GM06990 (cell line): ENCODE data around the gene LMO7.
"Not testable (repeated sequence)": the region's sequence is repeated elsewhere in the genome, so short reads cannot be mapped to it uniquely, and the experiment has no call there.

Experiments
- DNase-seq: peaks from one replicate; pipeline ENCODE4 v3.0.0-alpha.2; 2011; ENCODE audit not compliant: insufficient read length; ENCODE audit errors: extremely low read depth
- H3K27me3 ChIP-seq: replicated peaks from 2 replicates; pipeline ENCODE4 v1.6.0; 2011; ENCODE audit warnings: low read length; ENCODE audit not compliant: control insufficient read depth, insufficient read depth
- H3K36me3 ChIP-seq: 2 replicates; pipeline ENCODE4 v1.5.1; 2011; ENCODE audit warnings: low read length; ENCODE audit not compliant: control insufficient read depth, insufficient read depth
- H3K4me3 ChIP-seq: replicated peaks from 2 replicates; pipeline ENCODE4 v1.5.1; 2011; ENCODE audit warnings: low read depth, mild to moderate bottlenecking, control low read depth, low read length
- TF ChIP-seq, protein P1 (sequence below): IDR thresholded peaks from 2 replicates; pipeline ENCODE4 v1.5.1; 2011; ENCODE audit warnings: low read length, control low read depth, mild to moderate bottlenecking, inconsistent platforms; ENCODE audit not compliant: insufficient read depth, poor library complexity, severe bottlenecking

Gene LMO7

DNA sequence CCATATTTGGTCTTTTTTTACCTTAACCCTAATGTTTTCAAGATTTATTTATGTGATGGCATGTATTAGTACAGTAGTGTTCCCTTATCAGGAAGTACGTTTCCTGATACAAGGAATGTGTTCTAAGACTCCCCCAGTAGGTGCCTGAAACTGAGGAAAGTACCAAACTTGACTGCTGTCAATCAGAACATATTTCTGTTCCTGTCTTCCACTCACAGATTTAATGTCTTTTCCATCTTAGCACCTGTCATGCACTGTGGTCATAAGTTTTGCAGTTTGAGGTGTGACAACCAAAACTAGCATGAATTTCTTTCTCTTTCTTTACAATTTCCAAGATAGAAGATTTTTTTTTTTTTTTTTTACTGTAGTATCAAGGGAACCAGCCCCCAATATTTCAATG is 62.9 kb downstream of the LMO7 start:
- no peak overlapping the region for H3K4me3 ChIP-seq
- no peak for DNase-seq
- no peaks in the 10 kb centered on the region for H3K27me3 ChIP-seq
- no peaks in the 10 kb centered on the region for H3K36me3 ChIP-seq
- TF ChIP-seq, protein P1, sequence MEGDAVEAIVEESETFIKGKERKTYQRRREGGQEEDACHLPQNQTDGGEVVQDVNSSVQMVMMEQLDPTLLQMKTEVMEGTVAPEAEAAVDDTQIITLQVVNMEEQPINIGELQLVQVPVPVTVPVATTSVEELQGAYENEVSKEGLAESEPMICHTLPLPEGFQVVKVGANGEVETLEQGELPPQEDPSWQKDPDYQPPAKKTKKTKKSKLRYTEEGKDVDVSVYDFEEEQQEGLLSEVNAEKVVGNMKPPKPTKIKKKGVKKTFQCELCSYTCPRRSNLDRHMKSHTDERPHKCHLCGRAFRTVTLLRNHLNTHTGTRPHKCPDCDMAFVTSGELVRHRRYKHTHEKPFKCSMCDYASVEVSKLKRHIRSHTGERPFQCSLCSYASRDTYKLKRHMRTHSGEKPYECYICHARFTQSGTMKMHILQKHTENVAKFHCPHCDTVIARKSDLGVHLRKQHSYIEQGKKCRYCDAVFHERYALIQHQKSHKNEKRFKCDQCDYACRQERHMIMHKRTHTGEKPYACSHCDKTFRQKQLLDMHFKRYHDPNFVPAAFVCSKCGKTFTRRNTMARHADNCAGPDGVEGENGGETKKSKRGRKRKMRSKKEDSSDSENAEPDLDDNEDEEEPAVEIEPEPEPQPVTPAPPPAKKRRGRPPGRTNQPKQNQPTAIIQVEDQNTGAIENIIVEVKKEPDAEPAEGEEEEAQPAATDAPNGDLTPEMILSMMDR, result no peak

DNA sequence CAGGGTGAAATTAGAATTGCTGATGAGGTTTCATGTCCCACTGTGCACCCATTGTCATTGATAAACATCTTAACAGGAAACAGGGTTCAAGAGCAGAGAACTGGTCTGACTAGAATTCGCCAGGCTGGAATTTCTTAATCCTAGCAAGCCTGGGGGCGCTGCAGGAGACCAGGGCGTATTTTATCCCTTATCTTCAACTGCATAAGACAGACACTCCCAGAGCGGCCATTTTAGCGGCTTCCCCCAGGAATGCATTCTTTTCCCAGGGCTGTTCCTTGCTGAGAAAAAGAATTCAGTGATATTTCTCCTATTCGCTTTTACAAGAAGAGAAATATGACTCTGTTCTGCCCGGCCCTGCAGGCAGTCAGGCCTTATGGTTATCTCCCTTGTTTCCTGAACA is 63.6 kb downstream of the LMO7 start:
- H3K36me3 ChIP-seq, H3K4me3 ChIP-seq, H3K27me3 ChIP-seq, DNase-seq: not testable (repeated sequence)

DNA sequence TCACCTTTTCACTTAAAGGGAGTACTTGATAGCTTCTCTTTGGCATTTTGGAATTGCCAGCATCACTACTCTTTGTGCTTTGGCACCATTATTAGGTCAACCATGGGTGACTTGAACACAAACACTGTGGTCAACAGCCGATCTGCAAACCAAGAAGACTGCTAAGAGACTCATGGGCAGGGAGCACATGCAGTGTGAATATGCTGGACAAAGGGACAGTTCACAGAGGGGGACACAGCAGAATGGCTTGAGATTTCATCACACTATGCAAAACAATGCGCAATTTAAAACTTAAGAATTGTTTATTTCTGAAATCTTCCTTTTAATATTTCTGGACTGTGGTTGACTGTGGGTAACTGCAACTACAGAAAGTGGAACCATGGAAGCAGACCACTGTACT is 64.4 kb downstream of the LMO7 start:
- H3K27me3 ChIP-seq, result no peaks in the 10 kb centered on the region
- no peaks in the 10 kb centered on the region for H3K36me3 ChIP-seq
- TF ChIP-seq, protein P1, result no peak
- DNase-seq, result no peak
- no peak overlapping the region for H3K4me3 ChIP-seq

DNA sequence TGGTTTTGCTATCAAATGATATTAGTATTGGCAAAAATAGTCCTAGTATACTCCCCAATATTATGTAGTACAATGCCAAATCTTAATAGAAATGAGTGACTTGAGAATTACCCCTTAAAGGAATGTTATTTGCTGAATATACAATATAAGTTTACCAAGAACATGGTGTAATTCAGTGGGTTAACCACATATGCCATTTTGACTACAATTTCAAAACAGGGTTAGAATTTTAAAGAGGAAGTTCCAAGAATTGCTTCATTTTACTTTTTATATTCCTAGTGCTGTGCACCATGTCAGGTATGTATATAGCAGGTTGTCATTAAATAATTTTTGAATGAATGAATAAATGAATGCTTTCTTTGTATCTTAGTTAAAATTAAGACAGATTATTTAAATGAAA is 66.3 kb downstream of the LMO7 start:
- Histone ChIP-seq H3K4me3 (no peak overlapping the region), H3K27me3 (no peaks in the 10 kb centered on the region), H3K36me3 (no peaks in the 10 kb centered on the region)
- DNase-seq, result no peak
- TF ChIP-seq, protein P1, result no peak

DNA sequence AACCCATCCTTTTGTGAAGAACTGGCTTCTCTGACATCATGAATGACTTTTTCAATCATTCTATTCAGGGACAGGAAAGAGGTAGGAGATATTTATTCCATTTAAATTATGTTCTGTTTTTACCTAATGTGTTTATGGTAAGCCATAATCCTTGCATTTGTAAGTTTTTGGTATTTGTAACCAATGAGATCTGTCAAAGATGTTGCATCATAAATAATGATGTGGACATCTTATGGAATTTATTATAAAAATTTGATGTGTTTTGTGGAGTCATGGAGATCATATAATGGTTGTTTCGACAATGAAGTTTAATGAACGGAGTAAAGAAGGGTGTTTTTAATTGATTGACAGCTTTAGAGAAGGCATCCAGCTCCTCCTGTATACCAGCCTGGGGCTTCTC is 67.6 kb downstream of the LMO7 start:
- TF ChIP-seq, protein P1, result no peak
- H3K4me3 ChIP-seq, result no peak overlapping the region
- H3K36me3 ChIP-seq, result no peaks in the 10 kb centered on the region
- H3K27me3 ChIP-seq, result no peaks in the 10 kb centered on the region
- no peak for DNase-seq

DNA sequence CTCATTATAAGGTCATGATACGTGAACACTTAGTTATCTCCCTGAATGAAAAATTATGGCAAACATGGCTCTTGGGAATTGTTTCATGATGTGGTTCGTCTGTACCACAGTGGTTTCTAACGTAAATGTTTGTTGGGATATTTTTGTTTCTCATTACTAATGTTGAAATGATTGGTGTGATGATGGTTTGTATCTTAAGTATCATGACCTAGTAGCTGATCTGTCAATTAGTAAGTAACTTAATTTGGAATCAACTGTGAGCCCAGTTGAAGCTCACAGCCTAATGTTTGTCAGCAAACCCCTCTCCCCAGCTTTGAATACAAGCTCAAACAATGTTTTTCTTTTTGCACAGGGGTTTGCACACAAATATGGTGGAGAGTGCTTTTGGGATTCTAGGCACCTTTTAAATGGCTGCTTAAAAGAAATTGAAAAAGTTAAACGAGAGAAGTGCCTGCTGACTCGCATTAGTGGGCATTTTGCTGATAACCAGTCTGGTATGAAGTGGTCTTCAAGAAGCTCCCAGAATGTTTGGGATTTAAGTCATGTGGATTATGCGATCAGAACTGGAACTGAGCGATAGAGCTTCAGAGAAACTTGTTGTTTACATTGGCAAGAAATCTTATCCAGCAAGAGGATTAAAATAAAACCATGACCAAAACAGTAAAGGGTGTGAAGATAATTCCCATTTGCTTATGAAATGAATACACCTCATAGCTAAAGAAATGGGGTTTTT is 68.2 kb downstream of the LMO7 start:
- Histone ChIP-seq H3K4me3 (no peak overlapping the region), H3K36me3 (no peaks in the 10 kb centered on the region), H3K27me3 (no peaks in the 10 kb centered on the region)
- TF ChIP-seq, protein P1, result no peak
- no peak for DNase-seq
